MM.1S (cell line): Measurements from ENCODE around the gene LRRC27.
"Not testable (repeated sequence)": the region's sequence is repeated elsewhere in the genome, so short reads cannot be mapped to it uniquely, and the experiment has no call there.

Experiments
- DNase-seq: peaks from one replicate; pipeline ENCODE4 v3.0.0-alpha.2; 2015
- H2AFZ ChIP-seq: fragments of 300-600 bp; sonication (generic); 2 replicates; pipeline ENCODE4 v1.6.0; 2016; ENCODE audit warnings: antibody characterized with exemption, low read length
- H3F3A ChIP-seq: fragments of 300-600 bp; sonication (generic); 2 replicates; pipeline ENCODE4 v1.6.1; 2016; ENCODE audit warnings: mild to moderate bottlenecking, antibody characterized with exemption, low read length, moderate library complexity, mixed read lengths; ENCODE audit not compliant: insufficient read depth
- H3K27ac ChIP-seq: fragments of 300-600 bp; sonication (generic); 2 replicates; pipeline ENCODE4 v1.5.1; 2016; ENCODE audit warnings: mild to moderate bottlenecking, low read length
- H3K27me3 ChIP-seq: fragments of 300-600 bp; sonication (generic); replicated peaks from 2 replicates; pipeline ENCODE4 v1.6.0; 2016; ENCODE audit warnings: low read length; ENCODE audit not compliant: insufficient read depth
- H3K36me3 ChIP-seq: fragments of 300-600 bp; sonication (generic); replicated peaks from 2 replicates; pipeline ENCODE4 v1.6.1; 2016; ENCODE audit warnings: mild to moderate bottlenecking, low read length, mixed read lengths; ENCODE audit not compliant: insufficient read depth
- H3K4me1 ChIP-seq: fragments of 300-600 bp; sonication (generic); 2 replicates; pipeline ENCODE4 v1.6.1; 2016; ENCODE audit warnings: low read length, mixed read lengths
- H3K4me2 ChIP-seq: fragments of 300-600 bp; sonication (generic); 2 replicates; pipeline ENCODE4 v1.6.0; 2016; ENCODE audit warnings: low read depth, low read length
- H3K4me3 ChIP-seq: fragments of 300-600 bp; sonication (generic); 2 replicates; pipeline ENCODE4 v1.5.1; 2016; ENCODE audit warnings: low read length, mixed read lengths
- H3K79me2 ChIP-seq: fragments of 300-600 bp; sonication (generic); 2 replicates; pipeline ENCODE4 v1.6.1; 2016; ENCODE audit warnings: mixed run types, low read length, mixed read lengths
- H3K9ac ChIP-seq: fragments of 300-600 bp; sonication (generic); 2 replicates; pipeline ENCODE4 v1.6.1; 2016; ENCODE audit warnings: low read length, mixed read lengths
- H3K9me2 ChIP-seq: fragments of 300-600 bp; sonication (generic); replicated peaks from 2 replicates; pipeline ENCODE4 v1.6.1; 2016; ENCODE audit warnings: mild to moderate bottlenecking, low read length, mixed read lengths; ENCODE audit not compliant: insufficient read depth
- H3K9me3 ChIP-seq: fragments of 300-600 bp; sonication (generic); replicated peaks from 2 replicates; pipeline ENCODE4 v1.6.1; 2016; ENCODE audit warnings: mild to moderate bottlenecking, low read length, mixed read lengths; ENCODE audit not compliant: insufficient read depth
- H4K20me1 ChIP-seq: fragments of 300-600 bp; sonication (generic); 2 replicates; pipeline ENCODE4 v1.6.1; 2016; ENCODE audit warnings: mild to moderate bottlenecking, low read length, moderate library complexity, mixed read lengths; ENCODE audit not compliant: insufficient read depth
- CTCF ChIP-seq: fragments of 300-600 bp; sonication (generic); IDR thresholded peaks from 2 replicates; pipeline ENCODE4 v1.5.1; 2016; ENCODE audit warnings: antibody characterized with exemption, low read length, mixed read lengths
- EZH2 ChIP-seq: fragments of 300-600 bp; sonication (generic); optimal IDR thresholded peaks from 2 replicates; pipeline ENCODE3; 2017; ENCODE audit warnings: low read depth, mild to moderate bottlenecking, antibody characterized with exemption, low read length, mixed read lengths
- EZH2phosphoT487 ChIP-seq: fragments of 300-600 bp; sonication (generic); IDR thresholded peaks from 2 replicates; pipeline ENCODE4 v1.6.1; 2018; ENCODE audit warnings: antibody characterized with exemption, low read length

Gene LRRC27

GRCh38 chr10:132294561-132295318 lies 37.3 kb upstream of the LRRC27 start:
- no peaks in the 10 kb centered on the region for H3K36me3 ChIP-seq
- H3F3A ChIP-seq = no peaks in the 10 kb centered on the region
- no peak overlapping the region for H3K4me3 ChIP-seq
- no peaks in the 10 kb centered on the region for H3K27me3 ChIP-seq
- no peak overlapping the region for H3K9ac ChIP-seq
- H3K4me2 ChIP-seq = no peak overlapping the region
- H3K9me3 ChIP-seq = no peaks in the 10 kb centered on the region
- peaks cover 85% of the 10 kb centered on the region for H3K79me2 ChIP-seq
- TF ChIP-seq CTCF (no peak), EZH2 (no peak), EZH2phosphoT487 (no peak)
- no peaks in the 10 kb centered on the region for H4K20me1 ChIP-seq
- no peak overlapping the region for H2AFZ ChIP-seq
- no peaks in the 10 kb centered on the region for H3K4me1 ChIP-seq
- H3K27ac ChIP-seq = no peak overlapping the region
- DNase-seq = no peak
- H3K9me2 ChIP-seq = no peaks in the 10 kb centered on the region

GRCh38 chr10:132295481-132295880 lies 36.5 kb upstream of the LRRC27 start:
- not testable (repeated sequence) for H3K4me1 ChIP-seq, H3K4me3 ChIP-seq, H3K27me3 ChIP-seq, H2AFZ ChIP-seq, H3K9ac ChIP-seq, H3K4me2 ChIP-seq, H3K36me3 ChIP-seq, H3F3A ChIP-seq, H4K20me1 ChIP-seq, DNase-seq, H3K9me3 ChIP-seq, H3K9me2 ChIP-seq, H3K27ac ChIP-seq
- peaks cover 86% of the 10 kb centered on the region for H3K79me2 ChIP-seq

- Histone ChIP-seq H3F3A (no peaks in the 10 kb centered on the region), H3K9me3 (no peaks in the 10 kb centered on the region), H4K20me1 (no peaks in the 10 kb centered on the region), H3K9ac (no peak overlapping the region), H3K4me2 (no peak overlapping the region), H3K79me2 (peaks cover 93% of the 10 kb centered on the region), H3K9me2 (no peaks in the 10 kb centered on the region), H2AFZ (no peak overlapping the region), H3K27ac (no peak overlapping the region), H3K36me3 (no peaks in the 10 kb centered on the region), H3K4me1 (no peaks in the 10 kb centered on the region), H3K27me3 (no peaks in the 10 kb centered on the region), H3K4me3 (no peak overlapping the region)
- DNase-seq = no peak
- TF ChIP-seq EZH2 (no peak), EZH2phosphoT487 (no peak), CTCF (no peak)
Measured at GRCh38 chr10:132296666-132297443, 35.1 kb upstream of the LRRC27 start.

- H3K36me3 ChIP-seq = no peaks in the 10 kb centered on the region
- no peak overlapping the region for H3K4me3 ChIP-seq
- no peaks in the 10 kb centered on the region for H3K9me2 ChIP-seq
- no peaks in the 10 kb centered on the region for H4K20me1 ChIP-seq
- no peak overlapping the region for H3K4me2 ChIP-seq
- H3K27me3 ChIP-seq = no peaks in the 10 kb centered on the region
- no peaks in the 10 kb centered on the region for H3F3A ChIP-seq
- H3K27ac ChIP-seq = no peak overlapping the region
- H3K9ac ChIP-seq = no peak overlapping the region
- DNase-seq = no peak
- peaks cover under 1% of the 10 kb centered on the region; the same call in 1 of the 2 replicates for H3K4me1 ChIP-seq
- H2AFZ ChIP-seq = no peak overlapping the region
- TF ChIP-seq EZH2 (no peak), EZH2phosphoT487 (no peak), CTCF (no peak)
- H3K9me3 ChIP-seq = no peaks in the 10 kb centered on the region
- H3K79me2 ChIP-seq = peaks cover 93% of the 10 kb centered on the region
Measured at GRCh38 chr10:132297526-132297925, 34.5 kb upstream of the LRRC27 start.
